HG03159 (cell line): ENCODE data around the gene STMN1.

Experiments used
- ATAC-seq: cut with Tn5 transposase; IDR thresholded peaks from one replicate; pipeline ENCODE4 v1.9.1; 2021; ENCODE audit warnings: mild to moderate bottlenecking, moderate library complexity; ENCODE audit not compliant: unreplicated experiment

STMN1 gene

GRCh38 chr1:25896266-25896665 is 10.0 kb downstream of the STMN1 start:
- no peak for ATAC-seq

DNA sequence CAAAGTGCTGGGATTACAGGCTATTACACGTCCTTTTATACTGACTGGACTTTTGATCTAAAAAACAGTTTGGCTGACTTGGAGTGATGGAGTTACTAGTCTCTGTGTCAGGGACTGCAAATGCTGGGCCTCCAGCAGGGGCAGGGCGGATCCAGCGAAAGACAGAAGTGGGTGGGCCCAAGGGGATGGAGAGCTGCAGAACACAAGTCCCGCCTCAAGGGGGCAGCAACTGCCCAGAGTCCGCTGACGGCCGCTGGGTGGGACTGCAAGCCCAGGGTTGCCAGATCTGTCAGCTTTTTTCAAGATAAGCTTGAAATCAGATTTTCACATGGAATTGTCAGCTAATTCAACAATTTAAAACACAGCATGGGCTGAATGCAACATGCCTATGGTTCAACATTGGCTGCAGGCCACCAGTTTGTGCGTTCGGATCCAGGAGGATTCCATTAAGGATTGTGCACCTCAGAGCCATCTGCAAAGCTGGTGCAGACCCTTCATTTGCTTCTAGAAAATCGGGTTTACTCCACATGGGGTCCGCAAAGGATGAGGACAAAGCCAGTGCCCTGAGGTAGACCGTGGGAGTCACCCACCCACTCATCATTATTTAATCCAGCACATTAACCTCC is 10.7 kb downstream of the STMN1 start:
- ATAC-seq: peak; percentile 78

DNA sequence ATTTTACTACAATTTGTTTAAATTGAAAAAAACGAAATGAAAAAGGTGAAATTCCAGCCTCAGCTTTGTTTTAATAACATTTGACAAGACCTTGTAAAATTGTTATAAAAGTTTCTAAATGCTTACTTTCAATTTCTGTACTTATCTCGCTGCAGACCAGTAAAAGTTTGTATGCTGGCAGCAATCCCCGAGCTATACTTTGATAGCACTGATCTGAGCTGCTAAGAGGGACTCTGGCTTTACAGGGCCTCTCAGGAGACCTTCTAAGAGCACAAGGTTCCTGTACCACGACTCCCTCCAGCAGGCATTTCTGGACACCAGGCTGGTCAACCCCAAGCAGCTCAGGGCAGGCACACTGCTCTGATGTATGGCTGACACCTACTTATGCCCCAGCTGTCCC is 13.1 kb downstream of the STMN1 start:
- ATAC-seq: no peak

- no peak for ATAC-seq
Measured at GRCh38 chr1:25891606-25892005, 14.6 kb downstream of the STMN1 start.

DNA sequence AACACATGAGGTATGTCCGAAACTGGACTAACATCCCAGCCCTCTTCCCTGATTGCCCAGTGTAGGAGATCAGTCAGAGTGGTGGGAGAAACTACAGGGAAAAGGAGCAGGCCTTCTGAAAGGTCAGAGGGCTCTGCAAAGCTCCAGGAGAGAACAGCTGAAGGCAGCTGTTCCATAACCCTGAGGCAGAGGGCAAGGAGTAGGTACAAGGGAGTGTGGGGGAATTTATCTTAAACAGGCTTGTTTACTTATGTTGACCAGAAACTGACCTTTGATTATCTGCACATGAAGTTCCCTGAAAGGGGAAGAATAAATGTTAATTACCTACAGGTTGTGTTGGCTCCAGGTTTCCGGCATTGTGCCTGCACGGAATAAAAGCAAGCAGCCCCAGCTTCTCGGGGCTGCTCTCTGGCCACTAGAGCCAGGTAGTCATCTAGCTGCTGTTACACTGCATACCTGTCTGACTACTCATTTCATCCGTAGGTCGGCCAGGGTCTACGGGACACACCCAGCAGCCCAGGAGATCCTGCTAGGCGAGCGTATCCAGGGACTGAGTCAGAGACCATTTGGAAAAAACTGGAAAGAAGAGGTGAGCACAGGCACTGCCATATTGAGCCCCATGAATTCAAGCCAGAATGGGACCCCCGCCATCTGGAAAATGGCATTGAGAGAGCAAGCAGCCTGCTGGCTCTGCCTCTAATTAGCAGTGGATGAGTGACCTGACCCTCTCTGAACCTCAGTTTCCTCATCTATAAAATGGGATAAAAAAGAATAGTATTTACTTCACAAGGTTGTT is 15.8 kb downstream of the STMN1 start:
- ATAC-seq: no peak

- no peak for ATAC-seq
Measured at GRCh38 chr1:25889470-25889869, 16.7 kb downstream of the STMN1 start.

DNA sequence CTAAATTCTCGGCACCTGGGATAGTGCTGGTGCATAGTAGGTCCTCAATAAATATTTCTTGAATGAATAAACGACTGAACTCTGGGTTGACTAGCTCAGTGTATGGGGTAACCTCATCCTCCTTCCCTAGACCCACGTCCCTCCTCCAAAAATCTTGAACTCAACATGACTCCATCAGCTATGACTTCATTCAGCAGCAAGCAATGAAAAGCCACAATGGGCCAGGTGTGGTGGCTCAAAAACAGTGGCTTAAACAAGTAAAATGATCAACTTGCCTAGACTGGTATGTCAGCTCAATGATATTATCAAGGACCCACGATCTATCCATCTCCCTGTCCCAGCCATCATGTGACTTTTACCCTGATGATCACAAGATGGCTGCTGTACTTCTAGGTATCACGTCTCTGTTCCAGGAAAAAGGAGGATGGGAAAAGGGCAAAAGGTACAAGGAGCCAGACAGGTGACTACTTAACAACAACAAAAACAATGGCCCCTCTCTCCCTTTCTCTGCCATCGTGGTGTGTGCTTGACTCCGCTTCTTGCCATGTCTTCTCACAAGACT is 17.7 kb downstream of the STMN1 start:
- no peak for ATAC-seq

DNA sequence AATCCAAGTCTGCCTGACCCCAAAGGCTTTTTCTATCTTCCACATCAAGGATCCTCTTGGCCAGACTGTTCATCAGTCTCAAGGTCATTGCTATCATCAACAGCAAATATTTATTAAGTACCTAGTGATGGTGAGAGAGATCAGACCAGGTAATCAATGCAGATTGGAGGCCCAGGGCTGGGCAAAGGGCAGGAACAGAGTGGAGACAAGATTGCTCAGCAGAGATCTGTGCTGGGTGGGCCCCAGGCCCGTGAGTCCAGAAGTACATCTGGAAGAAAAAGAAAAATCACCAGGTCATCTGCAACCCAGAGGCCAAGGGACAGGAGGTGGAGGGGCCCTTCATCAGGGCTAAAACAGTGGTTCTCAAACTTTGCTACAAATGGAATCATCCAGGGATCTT is 20.6 kb downstream of the STMN1 start:
- ATAC-seq: no peak

DNA sequence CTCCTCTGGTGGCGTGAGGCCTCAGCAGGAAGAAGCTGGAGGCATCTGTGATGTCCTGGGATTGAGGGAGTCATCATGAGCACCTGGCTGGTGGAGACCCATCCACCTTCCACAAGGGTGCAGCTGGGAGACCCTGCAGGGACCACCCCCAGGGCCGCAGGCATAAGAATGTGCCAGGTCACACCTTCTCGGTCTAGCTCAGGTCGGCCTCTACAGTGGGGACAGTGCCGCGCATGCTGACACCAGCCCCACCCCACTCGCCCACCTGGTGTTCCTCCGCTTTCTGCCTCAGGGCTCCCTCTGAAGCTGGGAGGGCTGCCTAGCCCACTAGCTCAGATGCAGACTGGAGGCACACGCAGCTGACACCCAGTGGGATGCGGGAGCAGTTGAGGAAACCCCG is 25.0 kb downstream of the STMN1 start:
- no peak for ATAC-seq

- no peak for ATAC-seq
Measured at GRCh38 chr1:25880518-25880917, 25.7 kb downstream of the STMN1 start.

DNA sequence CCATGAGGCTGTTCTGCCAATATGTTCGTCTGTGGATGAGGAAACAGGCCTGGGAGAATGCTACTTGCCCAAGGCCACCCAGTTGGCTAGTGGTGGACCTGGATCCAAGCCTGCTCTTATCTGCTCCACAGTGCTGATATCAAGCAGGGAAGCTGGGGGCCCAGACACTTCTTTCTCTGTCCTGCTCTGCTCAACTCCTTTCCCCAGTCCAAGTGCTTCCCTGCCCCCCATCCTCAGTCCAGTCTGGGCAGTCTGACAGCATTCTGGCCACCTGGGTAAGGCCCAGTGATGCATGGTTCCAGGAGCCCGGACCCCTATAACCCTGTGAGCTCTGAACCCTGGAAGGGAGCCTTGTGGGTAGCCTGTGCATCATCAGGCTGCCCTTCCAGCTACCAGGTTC is 26.5 kb downstream of the STMN1 start:
- ATAC-seq: no peak

GRCh38 chr1:25878690-25879089 is 27.5 kb downstream of the STMN1 start:
- no peak for ATAC-seq

DNA sequence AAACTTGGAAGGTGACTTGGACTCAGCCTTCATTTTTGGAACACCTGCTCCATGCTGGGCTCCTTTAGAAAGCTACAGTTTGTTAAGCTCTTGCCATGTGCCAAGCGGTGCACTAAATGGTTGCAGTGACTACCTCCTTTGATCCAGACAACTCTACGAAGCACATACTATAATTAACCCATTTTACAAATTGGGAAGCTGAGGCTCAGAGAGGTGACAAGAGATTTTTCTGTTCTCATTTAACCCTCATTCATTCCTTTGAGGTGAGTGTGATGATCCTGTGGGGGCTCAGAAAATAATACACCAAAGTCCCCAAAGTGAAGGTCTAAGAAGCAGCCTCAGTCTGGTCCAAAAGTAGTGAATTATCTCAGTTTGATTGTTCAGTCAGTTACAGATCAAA is 29.1 kb downstream of the STMN1 start:
- ATAC-seq: no peak

DNA sequence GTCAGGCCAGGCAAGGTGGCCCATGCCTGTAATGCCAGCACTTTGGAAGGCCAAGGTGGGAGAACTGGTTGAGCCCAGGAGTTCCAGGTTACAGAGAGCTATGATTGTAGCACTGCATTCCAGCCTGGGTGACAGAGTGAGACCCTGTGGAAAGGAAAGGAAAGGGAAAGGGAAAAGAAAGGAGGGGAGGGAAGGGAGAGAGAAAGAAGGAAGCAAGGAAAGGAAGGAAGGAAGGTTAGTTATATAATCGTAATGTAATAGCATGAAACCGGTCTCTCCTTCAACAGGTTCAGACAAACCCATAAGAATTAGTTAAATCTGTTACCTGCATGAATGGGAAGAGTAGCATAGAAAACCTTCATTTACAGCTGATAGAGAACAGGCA is 29.5 kb downstream of the STMN1 start:
- ATAC-seq: no peak

GRCh38 chr1:25875856-25876692 is 30.1 kb downstream of the STMN1 start:
- ATAC-seq: peak; percentile 24

DNA sequence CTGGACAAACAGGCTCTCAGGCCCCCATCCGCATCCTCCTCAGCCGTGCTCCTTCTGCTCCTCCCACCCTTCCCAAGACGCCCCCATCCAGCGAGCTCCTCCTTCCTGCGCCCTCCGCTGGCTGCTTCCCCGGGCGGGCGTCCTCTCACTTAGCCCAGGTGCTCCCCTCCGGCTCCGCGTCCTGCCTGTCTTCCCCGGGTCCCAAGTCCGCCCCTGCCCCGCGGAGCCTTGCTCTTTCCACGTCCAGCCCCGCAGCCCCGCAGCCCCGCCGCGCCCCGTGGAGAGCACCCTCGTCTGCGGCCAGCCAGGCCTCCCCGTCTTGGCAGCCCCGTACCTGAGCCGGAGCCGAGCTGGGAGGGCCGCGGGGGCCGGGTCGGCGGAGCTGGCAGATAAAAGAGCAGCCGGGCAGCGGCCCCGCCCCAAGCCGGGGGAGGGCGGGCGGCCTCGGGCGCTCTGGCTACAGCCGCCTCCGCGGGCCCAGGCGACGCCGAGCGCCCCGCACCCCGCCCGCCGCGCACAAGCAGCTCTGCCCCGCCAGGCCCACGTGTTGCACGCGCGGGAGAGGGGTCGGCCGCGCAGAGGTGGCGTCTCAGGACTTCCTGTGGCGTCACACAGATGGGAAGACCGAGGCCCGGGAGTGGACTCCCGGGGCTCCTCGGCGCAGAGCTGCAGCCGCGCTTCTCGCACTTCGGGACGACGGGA is 30.9 kb downstream of the STMN1 start, which contains the start of gene PAQR7:
Gene PAQR7 (minus strand): TSS at position 555 of the 702 bp plus-strand sequence. CDS start 11,869 bp downstream, outside the sequence.
- peak; percentile 59 for ATAC-seq

- peak; percentile 10 for ATAC-seq
Measured at GRCh38 chr1:25874635-25875153, 31.5 kb downstream of the STMN1 start.

GRCh38 chr1:25874209-25874608 is 32.0 kb downstream of the STMN1 start:
- ATAC-seq: no peak

DNA sequence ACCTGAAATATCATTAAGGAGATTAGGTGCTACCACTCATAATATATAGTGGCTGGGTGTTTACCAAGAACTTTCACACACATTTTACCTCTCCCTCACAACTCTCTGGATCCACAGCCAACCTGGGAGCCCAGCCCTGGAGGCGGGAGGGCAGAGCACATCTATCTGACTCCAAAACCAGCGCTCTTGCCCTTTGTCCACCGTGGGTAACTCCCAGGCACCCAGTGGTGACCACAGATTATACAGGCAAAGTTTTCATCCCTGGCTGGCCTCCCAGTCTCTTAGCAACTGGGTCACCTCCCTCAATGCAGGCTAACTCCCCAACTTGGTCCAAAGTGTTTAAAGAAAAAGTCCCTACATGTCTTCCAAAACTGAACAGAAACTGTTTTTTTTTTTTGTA is 33.1 kb downstream of the STMN1 start:
- no peak for ATAC-seq

DNA sequence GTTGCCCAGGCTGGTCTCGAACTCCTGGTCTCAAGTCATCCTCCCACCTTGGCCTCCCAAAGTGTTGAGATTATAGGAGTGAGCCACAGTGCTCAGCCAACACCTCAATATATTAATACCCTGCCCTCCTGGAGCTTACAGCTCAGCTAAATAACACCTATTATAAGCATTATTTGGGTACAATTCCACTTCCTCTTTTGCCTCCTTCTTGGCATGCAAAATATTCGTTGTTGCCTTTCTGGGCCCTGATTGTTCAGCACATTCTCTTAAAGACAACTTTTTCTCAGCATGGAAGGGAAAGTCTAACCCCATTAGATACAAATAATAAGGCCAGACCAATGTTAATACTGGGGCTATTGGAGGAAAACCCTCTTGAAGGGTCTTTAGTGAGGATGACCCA is 33.5 kb downstream of the STMN1 start:
- no peak for ATAC-seq
